Left kidney (tissue), 8 donors: ENCODE results near the gene OR2Z1. TPM values are rescaled to one million over a fixed set of nuclear protein-coding genes. Genes with fewer than 3 reads are reported as not detected.

Experiments
- DNase-seq: peaks from one replicate; pipeline ENCODE4 v3.0.0-alpha.2; 2013
- long read RNA-seq, 8 donors: transcript quantifications; one replicate each; lab custom pipeline, GENCODE V29; 2026
- polyA plus RNA-seq: library from polyadenylated mRNA; unstranded; fragments of 120-200 nt; gene quantifications from one replicate; pipeline ENCODE4 v1.2.1, GENCODE V29; 2013; ENCODE audit not compliant: insufficient read length

OR2Z1 gene, protein sequence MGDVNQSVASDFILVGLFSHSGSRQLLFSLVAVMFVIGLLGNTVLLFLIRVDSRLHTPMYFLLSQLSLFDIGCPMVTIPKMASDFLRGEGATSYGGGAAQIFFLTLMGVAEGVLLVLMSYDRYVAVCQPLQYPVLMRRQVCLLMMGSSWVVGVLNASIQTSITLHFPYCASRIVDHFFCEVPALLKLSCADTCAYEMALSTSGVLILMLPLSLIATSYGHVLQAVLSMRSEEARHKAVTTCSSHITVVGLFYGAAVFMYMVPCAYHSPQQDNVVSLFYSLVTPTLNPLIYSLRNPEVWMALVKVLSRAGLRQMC
- not detected for polyA plus RNA-seq
- long read RNA-seq, donor 1 = 0 reads
- long read RNA-seq, donor 2 = 0 reads
- long read RNA-seq, donor 3 = 0 reads
- long read RNA-seq, donor 4 = 0 reads
- long read RNA-seq, donor 5 = 0 reads
- long read RNA-seq, donor 6 = 0 reads
- long read RNA-seq, donor 7 = 0 reads
- long read RNA-seq, donor 8 = 0 reads

GRCh38 chr19:8721334-8721733 is at the start of gene OR2Z1:
Gene OR2Z1, plus strand, starts transcription at chr19:8721634. Its CDS starts 9,395 bp downstream, at chr19:8731029.
- DNase-seq = no peak

DNA sequence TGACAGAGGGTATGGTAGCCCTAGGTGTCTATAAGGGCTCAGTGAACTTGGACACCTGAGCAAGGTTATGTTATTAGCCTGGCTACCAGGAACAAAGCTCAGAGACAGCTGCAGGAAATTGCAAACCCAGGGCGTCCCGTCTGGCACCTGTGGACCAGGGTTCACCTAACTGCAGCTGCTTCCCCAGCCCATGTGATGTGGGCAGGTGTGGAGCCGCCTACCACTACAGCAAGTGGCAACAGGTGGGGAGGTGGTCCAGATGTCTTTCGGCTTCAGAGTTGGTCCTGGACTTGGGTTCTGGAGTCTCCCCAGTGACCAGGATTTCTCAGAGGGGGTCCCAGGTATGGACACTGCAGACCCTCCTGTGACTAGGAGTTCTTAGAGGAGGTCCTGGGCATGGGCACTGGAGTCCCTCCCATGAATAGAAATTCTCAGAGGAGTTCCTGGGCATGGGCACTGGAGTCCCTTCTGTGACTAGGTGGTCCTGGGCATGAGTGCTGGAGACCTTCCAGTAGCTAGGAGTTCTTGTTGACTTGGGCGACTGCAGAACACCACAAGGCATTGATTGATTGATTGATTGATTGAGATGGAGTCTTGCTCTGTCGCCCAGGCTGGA is 48.0 kb upstream of the OR2Z1 start:
- DNase-seq = no peak

DNA sequence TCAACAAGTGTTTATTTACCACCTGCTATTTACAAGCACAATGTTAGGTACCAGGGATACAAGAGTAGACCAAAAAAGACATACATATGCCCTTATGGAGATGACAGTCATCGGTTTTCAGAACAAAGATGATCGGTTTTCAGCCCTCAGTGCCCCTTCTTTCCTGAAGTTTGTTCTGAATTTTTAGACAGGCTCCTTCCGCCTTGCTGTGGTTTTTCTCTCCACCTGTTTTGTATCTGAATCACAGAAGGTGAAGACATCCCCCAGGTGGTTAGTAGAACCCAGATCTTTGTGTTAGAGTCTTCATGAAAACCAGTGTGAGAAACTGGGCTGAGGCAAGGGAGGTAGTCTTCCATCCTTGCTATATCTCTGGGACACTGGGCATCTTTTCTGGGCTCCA is 46.4 kb upstream of the OR2Z1 start:
- DNase-seq = no peak

- no peak for DNase-seq
Observed at GRCh38 chr19:8678244-8678807, 43.1 kb upstream of the OR2Z1 start.

DNA sequence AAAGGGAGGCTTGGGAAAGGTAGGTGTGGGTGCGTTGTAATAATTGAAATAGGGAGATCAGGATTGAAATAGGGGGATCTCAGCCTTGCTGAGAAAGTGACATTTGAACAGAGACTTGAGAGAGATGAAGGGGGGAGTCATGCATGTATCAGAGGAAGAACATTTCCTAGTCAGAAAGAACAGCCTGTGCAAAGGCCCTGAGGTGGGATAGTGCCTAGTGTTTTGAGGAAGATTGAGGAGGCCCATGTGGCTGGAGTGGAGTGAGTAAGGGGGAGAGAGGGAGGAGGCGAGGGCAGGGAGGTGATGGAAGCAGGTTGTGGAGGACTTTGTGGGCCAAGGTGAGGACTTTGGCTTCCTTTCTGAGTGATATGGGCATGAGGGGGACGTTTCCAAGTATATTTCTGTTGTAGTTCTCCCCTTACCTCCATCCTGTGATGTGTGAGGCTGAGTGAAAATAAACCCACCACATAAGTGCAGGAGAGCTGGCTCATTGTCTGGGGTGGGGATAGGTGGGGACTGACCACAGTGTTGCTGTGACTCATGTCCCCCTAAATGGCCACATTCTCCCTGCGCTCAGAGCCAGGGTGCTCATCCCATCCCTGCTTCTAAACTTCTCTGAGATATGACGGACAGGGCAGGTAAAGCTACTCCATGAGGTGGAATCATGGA is 40.6 kb upstream of the OR2Z1 start:
- DNase-seq = no peak

- no peak for DNase-seq
Observed at GRCh38 chr19:8681345-8682029, 39.9 kb upstream of the OR2Z1 start.

DNA sequence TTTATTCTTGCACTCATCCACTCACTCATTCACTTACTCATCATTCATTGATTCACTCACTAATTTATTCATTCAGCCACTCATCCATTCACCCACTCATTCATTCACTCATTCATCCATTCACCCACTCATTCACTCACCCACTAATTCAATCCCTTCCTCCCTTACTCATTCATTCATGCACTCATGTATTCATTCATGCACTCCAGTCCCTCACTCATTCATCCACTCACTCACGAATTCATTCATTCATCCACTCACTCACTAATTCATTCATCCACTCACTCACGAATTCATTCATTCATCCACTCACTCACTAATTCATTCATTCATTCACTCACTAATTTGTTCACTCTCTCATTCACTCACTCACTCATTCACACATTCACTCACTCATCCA is 39.0 kb upstream of the OR2Z1 start:
- DNase-seq = no peak

- no peak for DNase-seq
Observed at GRCh38 chr19:8682931-8683330, 38.5 kb upstream of the OR2Z1 start.

DNA sequence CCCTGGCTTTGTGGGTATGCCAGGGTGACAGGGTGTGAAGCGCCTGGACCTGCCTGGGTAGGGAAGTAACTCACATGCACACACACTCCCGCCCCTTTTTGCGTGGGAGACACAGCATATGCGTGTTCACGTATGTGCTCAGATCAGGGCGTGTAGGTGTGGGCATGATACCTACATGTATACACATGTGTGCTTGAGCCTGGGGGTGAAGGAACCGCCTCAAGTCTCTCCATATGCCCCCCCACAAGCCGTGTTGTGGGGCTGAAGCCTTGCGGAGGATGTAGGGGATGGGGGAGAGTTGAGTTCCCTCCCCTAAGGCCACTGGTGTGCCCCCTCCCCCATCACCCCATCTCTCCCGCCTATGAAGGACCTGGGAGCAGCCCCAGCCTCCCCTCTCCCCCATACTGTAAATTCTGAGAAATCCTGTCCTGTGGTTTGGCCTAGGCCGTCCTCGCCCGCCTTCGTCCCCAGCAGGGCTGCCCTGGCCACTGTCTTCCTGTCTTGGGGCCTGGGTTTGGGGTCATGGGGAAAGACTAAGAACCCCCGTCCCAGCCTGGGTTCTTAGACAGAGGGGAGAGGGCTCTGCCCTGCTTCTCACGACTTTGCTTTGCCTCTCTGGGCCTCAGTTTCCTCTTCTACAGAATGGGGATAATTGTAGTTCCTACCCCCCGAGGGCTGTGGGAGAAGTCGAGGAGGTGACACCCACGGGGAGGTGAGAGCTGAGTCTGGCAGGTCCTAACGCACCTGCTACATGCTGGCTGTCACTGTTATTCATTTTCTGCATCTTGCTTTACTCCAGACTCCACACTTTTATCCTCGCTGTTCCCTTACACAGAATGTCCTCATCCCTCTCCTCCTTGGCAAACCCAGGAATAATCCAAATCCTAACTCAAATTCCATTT is 37.2 kb upstream of the OR2Z1 start:
- no peak for DNase-seq

- no peak for DNase-seq
Observed at GRCh38 chr19:8686549-8686948, 34.9 kb upstream of the OR2Z1 start.

- no peak for DNase-seq
Observed at GRCh38 chr19:8688930-8689329, 32.5 kb upstream of the OR2Z1 start.

- no peak for DNase-seq
Observed at GRCh38 chr19:8690753-8691539, 30.5 kb upstream of the OR2Z1 start.

DNA sequence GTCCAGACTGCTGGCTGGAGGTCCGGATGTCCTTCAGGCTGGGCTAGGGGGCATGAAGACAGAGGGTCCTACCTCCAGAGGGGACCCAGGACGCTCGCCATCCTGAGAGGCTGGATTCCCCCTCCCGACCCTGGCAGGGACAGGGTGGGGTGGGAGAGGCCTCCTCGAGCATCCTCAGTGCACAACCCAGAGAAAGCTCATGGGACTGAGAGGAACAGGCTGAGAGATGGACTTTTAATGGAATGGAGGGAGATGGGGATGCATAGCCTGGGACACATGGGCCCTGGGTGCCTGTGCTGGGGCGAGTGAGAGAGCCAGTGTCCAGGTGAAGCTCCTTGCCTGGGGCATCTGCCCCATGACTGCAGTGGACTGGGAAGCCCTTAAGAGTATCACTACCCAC is 25.9 kb upstream of the OR2Z1 start:
- no peak for DNase-seq

- no peak for DNase-seq
Observed at GRCh38 chr19:8695911-8696310, 25.5 kb upstream of the OR2Z1 start.

DNA sequence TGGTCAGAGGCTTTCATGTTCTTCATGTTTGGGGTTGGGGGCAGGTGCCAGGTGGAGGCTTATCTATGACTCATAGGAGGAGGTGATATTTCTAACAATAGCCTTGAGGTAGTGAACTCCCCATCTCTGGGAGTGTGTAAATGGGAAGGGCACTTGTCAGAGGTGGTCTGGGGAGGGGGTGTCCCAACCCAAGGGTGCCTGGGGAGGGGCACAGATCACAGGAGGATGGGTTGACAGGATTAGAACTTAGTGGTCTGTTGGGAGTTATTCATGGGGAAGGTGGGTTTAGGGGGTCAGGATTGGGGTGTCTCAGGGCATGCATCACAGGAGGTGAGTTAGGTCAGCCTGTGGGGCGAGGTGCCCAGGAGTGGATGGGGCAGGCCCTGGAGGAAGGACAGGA is 24.4 kb upstream of the OR2Z1 start:
- DNase-seq = no peak

DNA sequence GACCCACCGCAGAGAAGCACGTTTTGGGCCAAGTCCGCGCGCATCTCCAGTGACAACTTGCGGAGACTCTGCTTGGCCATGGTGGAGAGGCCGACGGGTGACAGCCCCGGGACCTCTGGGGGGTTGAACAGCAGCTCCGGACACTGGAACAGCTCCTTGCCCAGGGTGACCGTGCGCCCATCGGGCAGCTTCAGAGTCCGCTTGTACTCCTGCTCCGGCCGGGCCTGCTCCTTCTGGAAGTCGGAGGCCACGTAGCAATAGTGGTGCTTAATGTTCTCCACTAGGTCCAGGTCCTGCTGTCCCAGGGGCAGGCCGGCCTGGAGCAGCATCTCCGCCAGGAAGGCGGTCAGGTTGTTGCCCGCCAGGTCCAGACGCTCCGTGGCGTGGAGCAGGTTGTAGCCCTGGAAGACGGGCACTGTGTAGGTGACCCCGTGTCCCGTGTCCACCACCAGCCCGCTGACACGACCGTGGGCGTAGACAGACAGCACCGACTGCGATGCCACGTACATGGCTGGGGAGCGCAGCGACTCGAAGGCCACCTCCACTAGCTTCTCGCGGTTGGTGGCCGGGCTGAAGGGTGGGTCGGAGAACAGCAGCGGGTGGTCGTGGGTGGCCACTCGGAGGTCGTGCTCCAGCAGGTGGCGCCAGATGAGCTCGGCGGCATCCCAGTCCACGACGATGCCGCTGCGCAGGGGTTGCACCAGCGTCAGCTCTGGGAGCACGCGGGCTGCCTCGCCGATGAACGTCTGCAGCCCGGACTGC is 23.6 kb upstream of the OR2Z1 start:
- no peak for DNase-seq

- no peak for DNase-seq
Observed at GRCh38 chr19:8698433-8699063, 22.9 kb upstream of the OR2Z1 start, which contains the start of gene ACTL9. Gene ACTL9, minus strand, starts transcription at chr19:8698795. Its CDS starts 94 bp downstream, at chr19:8698701.

- DNase-seq = no peak
Observed at GRCh38 chr19:8699908-8700307, 21.5 kb upstream of the OR2Z1 start.

DNA sequence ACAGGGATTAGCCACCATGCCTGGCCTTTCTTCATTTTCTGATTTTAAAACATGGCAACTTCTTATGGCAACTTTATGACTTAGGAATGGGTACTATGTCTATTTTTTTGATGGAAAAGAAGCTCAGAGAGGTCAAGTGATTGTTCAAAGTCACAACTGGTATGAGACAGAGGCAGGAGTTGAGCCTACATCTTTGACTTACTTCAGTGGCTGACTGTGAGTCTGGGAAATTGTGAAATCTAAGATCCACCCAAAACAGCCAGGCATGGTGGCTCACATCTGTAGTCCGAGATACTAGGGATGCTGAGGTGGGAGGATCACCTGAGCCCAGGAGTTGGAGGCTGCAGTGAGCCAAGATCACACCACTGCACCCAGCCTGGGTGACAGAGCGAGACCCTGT is 20.5 kb upstream of the OR2Z1 start:
- no peak for DNase-seq
